NT2/D1 (cell line): Measurements from ENCODE around the gene EIF4E2.

ENCODE experiments used
- DNase-seq: peaks from one replicate; pipeline ENCODE4 v3.0.0-alpha.2; 2011; ENCODE audit warnings: low read depth, low spot score
- H3K27me3 ChIP-seq: 2 replicates; pipeline ENCODE4 v1.6.0; 2011; ENCODE audit warnings: mild to moderate bottlenecking; ENCODE audit not compliant: insufficient read length, insufficient read depth
- H3K36me3 ChIP-seq: 2 replicates; pipeline ENCODE4 v1.6.1; 2011; ENCODE audit warnings: mild to moderate bottlenecking, low read length, mixed read lengths; ENCODE audit not compliant: insufficient read depth, insufficient read length
- H3K4me1 ChIP-seq: 2 replicates; pipeline ENCODE4 v1.5.1; 2011; ENCODE audit not compliant: insufficient read depth, insufficient read length
- H3K4me3 ChIP-seq: 2 replicates; pipeline ENCODE4 v1.5.1; 2011; ENCODE audit warnings: low read depth; ENCODE audit not compliant: insufficient read length
- H3K9ac ChIP-seq: 2 replicates; pipeline ENCODE4 v1.6.0; 2011; ENCODE audit warnings: low read depth; ENCODE audit not compliant: insufficient read length
- H3K9me3 ChIP-seq: 2 replicates; pipeline ENCODE4 v1.5.1; 2011; ENCODE audit warnings: mild to moderate bottlenecking, low read length; ENCODE audit not compliant: insufficient read depth
- SUZ12 ChIP-seq: IDR thresholded peaks from 2 replicates; pipeline ENCODE4 v1.6.1; 2011; ENCODE audit not compliant: insufficient read length, insufficient read depth; ENCODE audit errors: extremely low read depth
- YY1 ChIP-seq: IDR thresholded peaks from 2 replicates; pipeline ENCODE4 v1.6.1; 2011; ENCODE audit not compliant: insufficient read length, insufficient read depth
- ZNF274 ChIP-seq: IDR thresholded peaks from 2 replicates; pipeline ENCODE4 v1.6.1; 2011; ENCODE audit warnings: mild to moderate bottlenecking, low read depth, low read length

The EIF4E2 gene

GRCh38 chr2:232523402-232523681, 27.1 kb upstream of the EIF4E2 start:
- Histone ChIP-seq H3K27me3 (peaks cover 54% of the 10 kb centered on the region), H3K9ac (peak overlapping the region; percentile 82), H3K36me3 (no peaks in the 10 kb centered on the region), H3K4me1 (peaks cover 26% of the 10 kb centered on the region), H3K4me3 (peak overlapping the region; percentile 43), H3K9me3 (no peaks in the 10 kb centered on the region)
- TF ChIP-seq YY1, result no peak
- no peak for TF ChIP-seq ZNF274
- TF ChIP-seq SUZ12, result no peak
- DNase-seq, result no peak

GRCh38 chr2:232523682-232524597, 26.5 kb upstream of the EIF4E2 start:
- H3K4me1 ChIP-seq, result peaks cover 24% of the 10 kb centered on the region
- H3K27me3 ChIP-seq, result peaks cover 60% of the 10 kb centered on the region
- H3K9ac ChIP-seq, result peak overlapping the region; percentile 82
- TF ChIP-seq YY1, result no peak
- TF ChIP-seq ZNF274, result no peak
- TF ChIP-seq SUZ12, result no peak
- no peaks in the 10 kb centered on the region for H3K9me3 ChIP-seq
- no peaks in the 10 kb centered on the region for H3K36me3 ChIP-seq
- peak overlapping the region; percentile 43 for H3K4me3 ChIP-seq
- peak; percentile 82 for DNase-seq

GRCh38 chr2:232524771-232525170, 25.7 kb upstream of the EIF4E2 start:
- no peak for DNase-seq
- H3K36me3 ChIP-seq, result no peaks in the 10 kb centered on the region
- peaks cover 63% of the 10 kb centered on the region for H3K27me3 ChIP-seq
- no peaks in the 10 kb centered on the region for H3K9me3 ChIP-seq
- TF ChIP-seq ZNF274 (no peak), SUZ12 (no peak), YY1 (no peak)
- H3K9ac ChIP-seq, result no peak overlapping the region
- H3K4me3 ChIP-seq, result no peak overlapping the region
- peaks cover 23% of the 10 kb centered on the region for H3K4me1 ChIP-seq

- H3K27me3 ChIP-seq, result peaks cover 64% of the 10 kb centered on the region
- TF ChIP-seq ZNF274, result no peak
- no peak for TF ChIP-seq YY1
- no peak for TF ChIP-seq SUZ12
- no peaks in the 10 kb centered on the region for H3K36me3 ChIP-seq
- no peak overlapping the region for H3K4me3 ChIP-seq
- H3K9ac ChIP-seq, result no peak overlapping the region
- H3K4me1 ChIP-seq, result peaks cover 23% of the 10 kb centered on the region
- H3K9me3 ChIP-seq, result no peaks in the 10 kb centered on the region
- no peak for DNase-seq
Observed at GRCh38 chr2:232525199-232525598, 25.3 kb upstream of the EIF4E2 start.

- H3K9ac ChIP-seq, result no peak within 1 kb of the TSS
- no peak within 1 kb of the TSS for H3K4me3 ChIP-seq
- no peaks in the 10 kb centered on the region for H3K9me3 ChIP-seq
- H3K4me1 ChIP-seq, result peaks cover 19% of the 10 kb centered on the region
- no peaks in the 10 kb centered on the region for H3K36me3 ChIP-seq
- H3K27me3 ChIP-seq, result peaks cover 59% of the 10 kb centered on the region
- TF ChIP-seq ZNF274 (no peak), YY1 (no peak), SUZ12 (no peak)
- DNase-seq, result no peak
Observed at GRCh38 chr2:232525791-232526371, 24.6 kb upstream of the EIF4E2 start, which contains the start of gene CHRND. Gene CHRND, plus strand, starts transcription at chr2:232526160. Its CDS starts 56 bp downstream, at chr2:232526216.

GRCh38 chr2:232526372-232526941, 24.0 kb upstream of the EIF4E2 start:
- Histone ChIP-seq H3K27me3 (peaks cover 53% of the 10 kb centered on the region), H3K36me3 (no peaks in the 10 kb centered on the region), H3K9me3 (no peaks in the 10 kb centered on the region), H3K4me3 (no peak overlapping the region), H3K4me1 (peaks cover 19% of the 10 kb centered on the region), H3K9ac (no peak overlapping the region)
- TF ChIP-seq ZNF274, result no peak
- TF ChIP-seq SUZ12, result no peak
- TF ChIP-seq YY1, result no peak
- DNase-seq, result no peak
